Right forelimb (tissue), 1 donor: ENCODE results near the gene PLXNA3.

Experiments
- DNase-seq: peaks from one replicate; pipeline ENCODE4 v3.0.0-alpha.2; 2018

Gene PLXNA3

GRCh38 chrX:154436374-154436982 is 21.6 kb upstream of the PLXNA3 start:
- DNase-seq = peak; percentile 55

- DNase-seq = peak; percentile 61
These were observed 20.9 kb upstream of the PLXNA3 start, which contains the start of gene GDI1 for GRCh38 chrX:154436983-154437752. GDI1 (plus strand) TSS chrX:154437154; CDS start chrX:154437255, 101 bp downstream.

GRCh38 chrX:154437971-154438893 is 19.8 kb upstream of the PLXNA3 start:
- no peak for DNase-seq

GRCh38 chrX:154439841-154440240 is 18.2 kb upstream of the PLXNA3 start:
- no peak for DNase-seq

DNA sequence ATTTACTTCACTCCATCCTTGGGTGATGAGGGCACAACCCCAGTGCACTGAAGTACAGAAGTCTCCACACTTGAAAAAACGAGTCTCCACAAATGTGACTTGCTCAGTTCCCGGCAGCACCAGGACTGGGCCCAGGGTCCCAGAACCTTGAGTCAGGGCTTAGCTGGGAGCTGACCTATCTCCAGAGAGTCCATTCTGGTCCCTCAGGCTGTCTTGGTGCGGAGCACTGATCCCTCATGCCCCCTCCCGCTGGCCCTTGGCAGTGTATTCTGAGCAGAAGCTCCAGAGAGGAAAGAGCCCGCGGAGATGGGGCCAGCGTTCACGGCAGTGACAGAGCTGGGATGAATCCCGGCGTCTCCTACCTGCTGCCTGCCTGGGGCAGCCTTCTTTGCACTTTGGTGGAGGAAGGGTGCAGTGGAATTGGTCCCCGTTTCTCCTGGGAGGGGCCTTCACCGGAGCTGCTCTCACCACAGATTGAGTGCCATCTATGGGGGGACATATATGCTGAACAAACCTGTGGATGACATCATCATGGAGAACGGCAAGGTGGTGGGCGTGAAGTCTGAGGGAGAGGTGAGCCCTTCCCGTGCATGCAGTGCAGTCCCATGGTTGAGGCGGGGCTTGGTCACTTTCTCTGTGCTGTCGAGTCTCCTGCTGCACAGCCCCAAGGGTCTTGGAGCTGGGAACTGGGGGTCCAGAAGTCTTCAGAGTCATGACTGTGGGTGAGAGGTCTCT is 17.3 kb upstream of the PLXNA3 start:
- no peak for DNase-seq

DNA sequence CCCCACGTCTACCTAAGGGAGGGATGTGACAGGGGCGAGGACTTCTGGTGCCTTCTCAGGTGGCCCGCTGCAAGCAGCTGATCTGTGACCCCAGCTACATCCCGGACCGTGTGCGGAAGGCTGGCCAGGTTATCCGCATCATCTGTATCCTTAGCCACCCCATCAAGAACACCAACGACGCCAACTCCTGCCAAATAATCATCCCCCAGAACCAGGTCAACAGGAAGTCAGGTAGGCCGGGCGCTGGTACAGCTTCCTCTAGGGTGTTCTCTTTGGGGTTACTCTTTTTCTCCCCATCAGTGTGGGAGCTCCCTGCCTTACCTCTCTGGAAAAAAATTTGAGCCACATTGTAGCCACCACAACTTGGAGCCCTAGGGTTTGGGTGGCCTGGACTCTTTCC is 16.5 kb upstream of the PLXNA3 start:
- no peak for DNase-seq

GRCh38 chrX:154441984-154442707 is 15.9 kb upstream of the PLXNA3 start:
- DNase-seq = no peak

DNA sequence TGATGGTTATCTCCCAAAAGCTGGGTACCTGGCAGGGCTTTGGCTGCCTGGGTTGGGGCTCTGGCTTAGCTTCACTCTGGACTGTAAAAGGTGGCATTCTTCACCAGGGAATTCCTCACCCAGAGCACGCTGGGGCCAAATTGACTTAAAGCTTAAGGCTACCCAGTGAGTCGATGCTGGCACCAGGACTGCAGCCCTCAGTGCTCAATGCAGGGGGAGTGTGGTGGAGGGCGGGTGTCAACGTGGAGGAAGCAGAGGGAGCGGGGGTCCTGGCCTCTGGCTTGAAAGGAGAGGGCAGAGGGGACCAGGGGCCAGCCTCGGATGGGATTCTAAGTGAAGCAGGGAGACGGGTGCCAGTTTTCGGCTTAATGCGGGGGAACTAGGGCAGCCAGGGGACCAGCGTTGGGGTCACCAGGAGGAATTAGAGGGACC is 14.6 kb upstream of the PLXNA3 start:
- DNase-seq = no peak

DNA sequence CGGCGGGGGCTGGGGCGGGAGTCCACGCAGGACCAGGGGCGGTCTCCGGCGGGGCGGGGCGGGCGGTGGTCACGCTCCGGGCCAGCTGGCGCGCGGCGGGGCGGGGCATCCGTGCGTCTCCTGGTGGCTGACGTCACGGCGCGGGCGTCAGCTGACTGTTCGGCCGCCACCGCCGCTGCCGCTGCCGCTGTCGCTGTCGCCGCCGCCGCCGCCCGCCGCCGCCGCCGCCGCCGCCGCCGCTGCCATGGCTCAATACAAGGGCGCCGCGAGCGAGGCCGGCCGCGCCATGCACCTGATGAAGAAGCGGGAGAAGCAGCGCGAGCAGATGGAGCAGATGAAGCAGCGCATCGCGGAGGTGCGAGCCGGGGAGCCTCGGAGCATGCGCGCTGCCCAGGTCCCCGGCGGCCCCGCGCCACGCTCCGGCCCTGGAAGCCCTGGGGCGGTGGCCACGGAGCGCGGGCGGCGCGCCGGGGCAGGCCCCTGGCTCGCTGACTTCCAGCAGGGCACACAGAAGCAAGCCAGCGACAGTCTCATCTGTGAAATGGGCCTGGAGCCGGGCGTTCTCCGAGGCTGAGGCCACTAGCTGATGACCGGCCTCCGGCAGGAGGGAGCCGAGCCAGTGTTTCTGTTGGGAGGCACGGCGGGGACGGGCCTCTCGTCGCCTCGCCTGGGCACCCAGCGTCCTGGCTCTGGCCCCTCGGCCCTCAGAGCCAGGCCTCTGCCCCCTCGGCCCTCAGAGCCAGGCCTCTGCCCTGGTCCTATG is 13.9 kb upstream of the PLXNA3 start, which contains the start of gene FAM50A:
Gene FAM50A, plus strand, starts transcription at position 150 of the 763 bp plus-strand sequence. Its CDS starts 95 bp downstream, at position 245.
- peak; percentile 81 for DNase-seq

GRCh38 chrX:154444755-154445246 is 13.3 kb upstream of the PLXNA3 start:
- no peak for DNase-seq

GRCh38 chrX:154445776-154446175 is 12.3 kb upstream of the PLXNA3 start:
- no peak for DNase-seq

- DNase-seq = no peak
These were observed 11.7 kb upstream of the PLXNA3 start for GRCh38 chrX:154446430-154446829.

- no peak for DNase-seq
These were observed 9.6 kb upstream of the PLXNA3 start for GRCh38 chrX:154448484-154448883.

DNA sequence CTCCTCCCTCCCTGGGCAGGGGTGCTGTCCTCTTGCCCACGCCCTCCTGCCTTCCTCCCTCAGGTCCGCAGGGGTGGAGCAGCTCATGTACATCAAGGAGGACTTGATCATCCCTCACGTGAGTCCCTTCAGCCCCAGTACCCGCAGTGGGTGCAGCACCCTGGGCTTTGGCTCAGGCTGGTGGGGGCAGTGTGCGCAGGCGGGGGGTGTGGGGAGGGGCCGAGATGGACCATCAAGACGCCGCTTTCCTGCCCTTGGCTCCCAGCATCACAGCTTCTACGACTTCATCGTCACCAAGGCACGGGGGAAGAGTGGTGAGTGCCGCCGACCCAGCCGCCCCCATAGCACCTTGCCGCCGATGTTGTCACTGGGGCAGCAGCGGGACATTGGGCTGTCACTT is 8.5 kb upstream of the PLXNA3 start:
- DNase-seq = no peak

DNA sequence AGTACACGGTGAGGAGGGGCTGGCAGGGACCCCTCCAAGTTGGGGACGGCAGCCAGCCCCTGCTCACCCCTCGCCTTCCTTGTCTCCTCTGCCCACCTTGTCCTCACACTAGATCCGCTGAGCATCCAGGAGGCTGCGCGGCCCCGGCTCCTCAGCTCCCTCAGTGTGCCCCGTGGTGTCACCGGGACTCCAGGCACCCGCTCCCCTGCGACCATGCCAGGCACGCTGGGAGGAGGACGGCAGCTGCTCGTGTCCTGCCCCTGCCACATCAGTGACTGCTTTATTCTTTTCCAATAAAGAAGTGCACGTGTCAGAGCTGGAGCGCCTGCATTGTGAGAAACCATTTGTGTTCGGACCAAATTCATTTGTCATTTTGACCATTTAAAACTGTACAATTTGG is 7.8 kb upstream of the PLXNA3 start:
- DNase-seq = no peak

DNA sequence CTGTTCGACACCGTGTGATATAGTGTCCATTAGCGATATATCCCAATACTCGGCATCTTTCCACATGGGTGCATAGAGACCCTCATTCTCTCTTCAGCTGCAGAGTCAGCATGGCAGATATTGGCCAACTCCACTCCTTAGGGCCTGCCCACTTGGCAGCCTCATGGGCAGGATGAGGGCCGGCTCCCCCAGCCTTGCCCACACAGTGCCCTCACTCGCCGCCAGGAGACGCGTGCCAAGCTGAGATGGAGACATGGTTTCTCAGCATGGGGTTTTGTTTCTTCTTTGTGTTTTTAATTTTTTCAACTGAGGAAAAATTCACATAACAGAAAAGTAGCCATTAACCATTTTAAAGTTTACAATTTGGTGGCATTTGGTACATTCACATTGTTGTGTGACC is 5.3 kb upstream of the PLXNA3 start:
- DNase-seq = no peak

DNA sequence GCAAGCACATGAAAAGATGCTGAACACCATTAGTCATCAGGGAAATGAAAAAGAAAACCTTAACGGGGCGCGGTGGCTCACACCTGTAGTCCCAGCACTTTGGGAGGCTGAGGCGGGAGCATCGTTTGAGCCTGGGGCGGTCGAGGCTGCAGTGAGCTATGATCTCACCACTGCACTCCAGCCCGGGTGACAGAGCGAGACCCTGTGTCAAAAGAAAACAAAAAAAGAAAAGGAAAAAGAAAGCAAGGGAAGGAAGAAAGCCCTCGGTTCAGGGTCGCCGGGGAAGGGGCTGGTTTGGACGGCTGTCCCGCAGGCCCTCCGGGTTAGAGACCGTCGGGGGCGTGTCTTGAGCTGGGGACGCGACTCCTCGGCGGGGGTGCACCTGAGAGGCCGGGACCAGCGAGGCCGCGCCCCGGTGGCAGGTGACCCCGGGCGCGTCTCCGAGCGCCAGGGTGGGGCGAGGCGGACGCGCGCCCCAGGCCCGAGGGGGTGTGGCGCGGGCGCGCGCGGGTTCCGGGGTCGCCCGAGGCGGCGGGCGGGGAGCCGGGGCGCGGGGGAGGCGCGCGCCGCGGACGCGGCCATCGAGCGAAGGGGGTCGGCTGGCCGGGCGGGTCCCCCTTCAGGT is 478 bp upstream of the PLXNA3 start:
- peak; percentile 51 for DNase-seq

DNA sequence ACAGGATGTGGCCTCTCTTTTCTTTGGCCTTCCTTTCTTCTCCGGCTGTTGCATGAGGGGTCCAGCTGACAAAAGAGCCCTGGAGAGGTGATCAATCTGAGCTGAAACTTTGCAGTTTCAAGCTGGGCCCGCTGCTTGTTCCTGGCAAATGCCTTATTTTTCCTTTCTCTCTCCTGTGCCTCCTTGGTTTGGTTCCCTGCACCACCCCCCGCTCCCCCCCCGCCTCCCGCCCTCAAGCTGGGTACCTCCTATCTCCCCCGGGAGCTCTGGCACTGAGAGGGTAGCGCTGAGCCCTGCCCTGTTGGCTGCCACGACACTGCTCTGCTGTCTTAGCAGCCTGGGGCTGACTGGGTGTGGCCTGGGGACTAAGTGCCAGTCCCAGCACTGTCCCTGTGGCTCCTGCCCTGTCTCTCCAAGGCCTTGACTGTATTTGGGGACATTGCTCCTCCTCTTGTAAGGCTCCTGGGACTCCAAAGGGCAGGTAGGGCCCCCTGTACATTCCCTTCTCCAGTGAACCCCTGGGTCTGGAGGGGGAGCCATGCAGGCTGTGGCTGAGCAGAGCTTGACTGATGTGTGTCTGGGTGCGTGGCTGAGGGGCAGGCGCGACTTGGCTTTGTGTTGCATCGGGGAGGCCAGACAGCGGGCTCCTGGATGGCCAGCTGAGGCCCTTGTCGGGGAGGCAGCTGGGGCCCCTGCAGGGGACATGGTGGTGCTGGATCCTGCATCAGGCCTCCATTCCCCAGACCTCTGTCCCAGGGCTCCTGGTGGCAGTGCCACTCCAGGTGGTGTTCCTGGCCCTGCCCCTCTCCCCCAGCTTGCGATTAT is 1.1 kb downstream of the PLXNA3 start:
- peak; percentile 54 for DNase-seq

DNA sequence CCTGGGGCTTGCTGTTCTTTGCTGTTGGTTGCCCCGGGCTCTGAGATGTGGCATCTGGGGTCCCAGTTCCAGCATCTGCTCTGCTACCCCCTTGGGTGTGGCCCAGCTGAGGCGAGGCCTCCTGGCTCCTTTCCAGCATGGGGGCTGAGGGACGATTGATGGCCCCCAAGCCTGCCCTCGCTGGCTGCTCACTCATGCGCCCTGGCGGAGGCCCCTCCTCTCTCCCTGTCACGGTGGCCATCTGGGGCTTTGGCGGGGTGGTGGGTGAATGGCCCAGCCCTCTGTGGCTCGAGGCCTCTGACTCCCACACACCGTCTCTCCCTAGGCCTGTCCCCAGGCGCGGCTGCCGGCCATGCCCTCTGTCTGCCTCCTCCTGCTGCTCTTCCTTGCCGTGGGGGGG is 1.8 kb downstream of the PLXNA3 start:
- DNase-seq = no peak
